Ectodermal cell (in vitro differentiated cells): ENCODE measurements around the gene CHST11.

Experiments used
- H3K27ac ChIP-seq: 2 replicates; pipeline ENCODE4 v1.7.0; 2013; ENCODE audit warnings: mild to moderate bottlenecking, low read depth, low read length; ENCODE audit not compliant: insufficient read depth, poor library complexity, severe bottlenecking
- H3K27me3 ChIP-seq: 2 replicates; pipeline ENCODE4 v1.7.0; 2013; ENCODE audit warnings: mild to moderate bottlenecking, low read length; ENCODE audit not compliant: insufficient read depth, control insufficient read depth, poor library complexity, severe bottlenecking
- H3K36me3 ChIP-seq: one replicate; pipeline ENCODE4 v1.7.0; 2013; ENCODE audit warnings: low read length; ENCODE audit not compliant: control insufficient read depth, insufficient read depth
- H3K4me1 ChIP-seq: one replicate; pipeline ENCODE4 v1.7.0; 2013; ENCODE audit warnings: low read length; ENCODE audit not compliant: control insufficient read depth, insufficient read depth
- H3K4me3 ChIP-seq: 2 replicates; pipeline ENCODE4 v1.7.0; 2013; ENCODE audit warnings: low read depth, low read length, control low read depth; ENCODE audit not compliant: insufficient read depth
- H3K9me3 ChIP-seq: 2 replicates; pipeline ENCODE4 v1.7.0; 2013; ENCODE audit warnings: mild to moderate bottlenecking, low read length, moderate library complexity; ENCODE audit not compliant: control insufficient read depth
- WGBS, 2 experiments: methylation state at CpG; one replicate each; pipeline ENCODE4 v1.1.7; 2013; ENCODE audit warnings: missing lambda C conversion rate in 2 of 2; 5-methylcytosine and 5-hydroxymethylcytosine counted together

Gene CHST11

GRCh38 chr12:104680070-104680469 lies 223.3 kb downstream of the CHST11 start:
- H3K9me3 ChIP-seq: no peaks in the 10 kb centered on the region
- no peaks in the 10 kb centered on the region for H3K4me1 ChIP-seq
- H3K4me3 ChIP-seq: no peak overlapping the region
- no peaks in the 10 kb centered on the region for H3K27me3 ChIP-seq
- no peak overlapping the region for H3K27ac ChIP-seq
- 79 to 83% methylated on average over 3 of the region's 3 CpGs for WGBS, 2 experiments
- H3K36me3 ChIP-seq: no peaks in the 10 kb centered on the region

GRCh38 chr12:104680491-104680890 lies 223.7 kb downstream of the CHST11 start:
- H3K27ac ChIP-seq: no peak overlapping the region
- H3K4me3 ChIP-seq: no peak overlapping the region
- no peaks in the 10 kb centered on the region for H3K4me1 ChIP-seq
- 91% methylated on average over 5 of the region's 5 CpGs for WGBS, 2 experiments
- H3K9me3 ChIP-seq: no peaks in the 10 kb centered on the region
- no peaks in the 10 kb centered on the region for H3K27me3 ChIP-seq
- H3K36me3 ChIP-seq: no peaks in the 10 kb centered on the region

GRCh38 chr12:104681012-104681690 lies 224.4 kb downstream of the CHST11 start:
- no peaks in the 10 kb centered on the region for H3K4me1 ChIP-seq
- no peaks in the 10 kb centered on the region for H3K27me3 ChIP-seq
- no peaks in the 10 kb centered on the region for H3K9me3 ChIP-seq
- H3K36me3 ChIP-seq: no peaks in the 10 kb centered on the region
- 75% methylated on average over 2 of the region's 3 CpGs for WGBS, 2 experiments
- H3K27ac ChIP-seq: no peak overlapping the region
- no peak overlapping the region for H3K4me3 ChIP-seq

DNA sequence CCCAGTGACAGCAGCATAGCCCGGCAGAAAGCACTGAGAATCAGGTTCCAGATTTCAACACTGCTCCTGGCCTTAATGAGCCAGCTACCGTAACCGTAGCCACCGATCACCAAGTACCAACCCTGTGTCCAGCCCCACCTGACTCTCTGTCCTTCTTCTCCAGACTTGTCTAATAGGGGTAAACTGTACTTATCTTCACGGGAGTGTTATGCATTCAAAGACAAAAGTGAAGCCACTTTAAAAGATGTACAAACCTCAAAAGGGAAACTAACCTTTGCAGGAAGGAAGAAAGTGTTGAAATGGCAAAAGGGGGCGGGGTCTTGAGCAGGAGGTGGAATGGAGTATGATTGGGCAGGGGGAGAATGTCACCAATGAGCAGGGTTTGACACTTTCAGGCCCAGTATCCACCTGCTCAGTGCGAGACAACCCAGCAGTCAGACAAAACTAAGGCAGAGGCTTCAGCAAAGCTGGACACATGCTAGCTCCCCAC lies 226.1 kb downstream of the CHST11 start:
- 93 to 98% methylated on average over 7 of the region's 7 CpGs for WGBS, 2 experiments
- Histone ChIP-seq H3K4me1 (no peaks in the 10 kb centered on the region), H3K9me3 (no peaks in the 10 kb centered on the region), H3K4me3 (no peak overlapping the region), H3K27ac (no peak overlapping the region), H3K36me3 (no peaks in the 10 kb centered on the region), H3K27me3 (no peaks in the 10 kb centered on the region)

DNA sequence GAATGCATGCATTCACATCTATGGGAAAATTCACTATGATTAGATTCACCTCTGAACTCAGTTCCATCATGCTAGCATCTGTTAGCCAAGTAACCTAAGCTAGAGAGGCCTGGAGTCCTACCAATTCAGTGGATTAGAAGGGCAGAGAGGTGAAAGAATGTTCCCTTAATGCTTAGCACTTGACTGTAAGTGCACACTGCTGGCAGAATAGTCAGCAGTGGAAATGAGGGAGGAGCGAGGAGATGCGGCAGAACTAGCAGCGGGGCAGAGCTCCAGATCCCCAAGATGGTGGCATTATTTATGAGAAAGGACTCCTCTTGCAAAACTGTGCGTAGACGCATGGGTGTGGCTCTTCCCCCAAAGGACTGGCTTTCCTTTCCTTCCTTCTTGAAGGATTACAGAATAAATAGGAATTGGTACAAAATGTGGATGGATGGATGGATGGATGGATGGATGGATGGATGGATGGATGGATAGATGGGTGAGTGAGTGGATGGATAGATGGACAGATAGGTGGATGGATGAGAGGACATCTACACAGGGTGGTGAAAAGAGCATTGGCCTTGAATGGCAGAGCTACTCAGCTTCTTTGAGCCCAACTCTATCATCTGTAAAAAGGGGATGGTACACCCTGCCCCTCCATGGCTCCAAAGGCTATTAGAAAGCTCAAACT lies 227.2 kb downstream of the CHST11 start:
- Histone ChIP-seq H3K27ac (no peak overlapping the region), H3K36me3 (no peaks in the 10 kb centered on the region), H3K9me3 (no peaks in the 10 kb centered on the region), H3K4me1 (no peaks in the 10 kb centered on the region), H3K4me3 (no peak overlapping the region), H3K27me3 (no peaks in the 10 kb centered on the region)
- WGBS, 2 experiments: 84 to 91% methylated on average over 5 of the region's 5 CpGs

DNA sequence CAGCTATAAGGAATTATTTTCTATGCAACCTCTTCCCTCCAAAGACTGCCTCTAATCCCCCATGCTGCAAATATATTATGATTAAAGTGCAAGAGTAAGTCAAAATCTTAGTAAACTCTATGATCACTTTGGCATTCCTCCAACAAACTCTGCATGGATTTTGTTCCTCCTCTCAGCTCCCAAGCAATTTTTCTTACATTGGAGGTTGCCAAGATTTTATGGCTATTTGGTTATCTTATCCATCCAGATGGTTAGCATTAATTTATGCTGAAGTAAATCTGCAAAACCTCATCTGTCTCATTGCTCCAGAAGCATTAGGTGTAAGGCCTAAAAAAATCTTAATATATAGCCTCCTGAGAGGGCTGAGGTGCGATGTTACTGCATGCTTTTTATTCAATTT lies 228.1 kb downstream of the CHST11 start:
- H3K27me3 ChIP-seq: no peaks in the 10 kb centered on the region
- no peaks in the 10 kb centered on the region for H3K4me1 ChIP-seq
- WGBS, 2 experiments: 100% methylated on average over 1 of the region's 1 CpG
- H3K4me3 ChIP-seq: no peak overlapping the region
- H3K9me3 ChIP-seq: no peaks in the 10 kb centered on the region
- H3K36me3 ChIP-seq: no peaks in the 10 kb centered on the region
- H3K27ac ChIP-seq: no peak overlapping the region

DNA sequence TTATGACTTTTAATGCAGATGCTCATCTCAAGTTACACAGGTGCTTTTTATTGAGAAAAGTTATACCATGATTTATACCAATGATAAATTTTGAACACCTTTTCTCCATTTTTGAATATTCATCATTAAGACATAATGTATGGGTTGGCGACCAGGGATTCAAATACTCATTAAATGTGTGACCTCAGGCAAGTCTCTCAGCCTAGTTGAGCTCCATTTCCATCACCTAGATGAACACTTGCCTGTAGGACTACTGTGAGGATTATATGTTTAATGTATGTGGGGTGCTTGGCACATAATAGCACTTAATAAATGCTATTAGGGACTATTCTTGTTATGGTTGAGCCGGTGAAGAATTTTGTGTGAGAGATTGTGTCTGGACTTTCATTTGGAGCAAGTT lies 228.6 kb downstream of the CHST11 start:
- no peaks in the 10 kb centered on the region for H3K4me1 ChIP-seq
- no peaks in the 10 kb centered on the region for H3K9me3 ChIP-seq
- no peaks in the 10 kb centered on the region for H3K36me3 ChIP-seq
- no peak overlapping the region for H3K27ac ChIP-seq
- H3K4me3 ChIP-seq: no peak overlapping the region
- WGBS, 2 experiments: 100% methylated on average over 2 of the region's 2 CpGs
- no peaks in the 10 kb centered on the region for H3K27me3 ChIP-seq

DNA sequence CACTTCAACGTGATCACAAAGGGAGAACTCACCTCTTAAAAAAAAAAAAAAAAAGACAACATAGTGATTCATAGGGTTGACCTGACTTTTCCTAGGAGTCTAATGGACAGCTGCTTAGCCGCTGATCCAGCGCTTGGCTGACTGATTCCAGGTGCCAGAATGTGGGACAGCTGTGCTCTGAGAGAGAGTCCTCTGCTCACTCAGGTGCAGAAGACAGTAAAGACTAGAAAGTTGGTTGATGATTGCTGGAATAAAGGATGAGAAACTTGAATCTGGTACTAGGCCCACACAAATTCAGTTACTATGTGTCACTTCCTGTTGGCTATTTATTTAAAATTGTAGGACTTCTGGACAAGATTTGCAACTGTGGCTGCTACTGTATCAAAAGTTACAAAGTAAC lies 229.4 kb downstream of the CHST11 start:
- no peaks in the 10 kb centered on the region for H3K9me3 ChIP-seq
- H3K36me3 ChIP-seq: no peaks in the 10 kb centered on the region
- WGBS, 2 experiments: 77 to 80% methylated on average over 3 of the region's 3 CpGs
- no peaks in the 10 kb centered on the region for H3K27me3 ChIP-seq
- H3K27ac ChIP-seq: no peak overlapping the region
- H3K4me3 ChIP-seq: no peak overlapping the region
- H3K4me1 ChIP-seq: no peaks in the 10 kb centered on the region

- H3K27me3 ChIP-seq: no peaks in the 10 kb centered on the region
- no peak overlapping the region for H3K4me3 ChIP-seq
- H3K27ac ChIP-seq: no peak overlapping the region
- H3K36me3 ChIP-seq: no peaks in the 10 kb centered on the region
- no peaks in the 10 kb centered on the region for H3K9me3 ChIP-seq
- H3K4me1 ChIP-seq: no peaks in the 10 kb centered on the region
- WGBS, 2 experiments: 93 to 96% methylated on average over 11 of the region's 11 CpGs
These were observed 231.2 kb downstream of the CHST11 start for GRCh38 chr12:104687823-104688573.

- Histone ChIP-seq H3K27ac (no peak overlapping the region), H3K4me1 (no peaks in the 10 kb centered on the region), H3K9me3 (no peaks in the 10 kb centered on the region), H3K4me3 (no peak overlapping the region), H3K27me3 (no peaks in the 10 kb centered on the region), H3K36me3 (no peaks in the 10 kb centered on the region)
- WGBS, 2 experiments: 87 to 91% methylated on average over 4 of the region's 4 CpGs
These were observed 232.9 kb downstream of the CHST11 start for GRCh38 chr12:104689635-104690034.
